GM18868 (cell line): ENCODE measurements around the gene GTSF1L.
"Not testable (repeated sequence)": the region's sequence is repeated elsewhere in the genome, so short reads cannot be mapped to it uniquely, and the experiment has no call there.

ENCODE experiments used
- ATAC-seq: cut with Tn5 transposase; IDR thresholded peaks from one replicate; pipeline ENCODE4 v1.9.1; 2021; ENCODE audit warnings: mild to moderate bottlenecking, moderate library complexity; ENCODE audit not compliant: unreplicated experiment

Gene GTSF1L

GRCh38 chr20:43726811-43727338, at the start of gene GTSF1L:
TSS of gene GTSF1L (minus strand) at chr20:43727002. CDS start at chr20:43726694, 308 bp downstream.
- ATAC-seq: no peak

GRCh38 chr20:43774754-43775153, 48.0 kb upstream of the GTSF1L start:
- ATAC-seq: no peak

- ATAC-seq: no peak
Observed at GRCh38 chr20:43771503-43772190, 44.8 kb upstream of the GTSF1L start.

- ATAC-seq: no peak
Observed at GRCh38 chr20:43770342-43770741, 43.5 kb upstream of the GTSF1L start.

- no peak for ATAC-seq
Observed at GRCh38 chr20:43767686-43768474, 41.1 kb upstream of the GTSF1L start.

GRCh38 chr20:43766917-43767316, 40.1 kb upstream of the GTSF1L start:
- no peak for ATAC-seq

GRCh38 chr20:43766385-43766784, 39.6 kb upstream of the GTSF1L start:
- no peak for ATAC-seq

- no peak for ATAC-seq
Observed at GRCh38 chr20:43765916-43766315, 39.1 kb upstream of the GTSF1L start.

- ATAC-seq: no peak
Observed at GRCh38 chr20:43762911-43763310, 36.1 kb upstream of the GTSF1L start.

GRCh38 chr20:43761386-43762340, 34.9 kb upstream of the GTSF1L start:
- ATAC-seq: no peak

GRCh38 chr20:43757888-43758287, 31.1 kb upstream of the GTSF1L start:
- not testable (repeated sequence) for ATAC-seq

GRCh38 chr20:43755851-43756250, 29.0 kb upstream of the GTSF1L start:
- no peak for ATAC-seq

GRCh38 chr20:43755390-43755789, 28.6 kb upstream of the GTSF1L start:
- ATAC-seq: no peak

GRCh38 chr20:43752561-43753301, 25.9 kb upstream of the GTSF1L start:
- peak; percentile 52 for ATAC-seq

- no peak for ATAC-seq
Observed at GRCh38 chr20:43752051-43752360, 25.2 kb upstream of the GTSF1L start.

GRCh38 chr20:43751167-43752050, 24.6 kb upstream of the GTSF1L start:
- peak; percentile 78 for ATAC-seq

- ATAC-seq: no peak
Observed at GRCh38 chr20:43750774-43751166, 24.0 kb upstream of the GTSF1L start.

GRCh38 chr20:43749734-43750294, 23.0 kb upstream of the GTSF1L start:
- ATAC-seq: no peak

- no peak for ATAC-seq
Observed at GRCh38 chr20:43748274-43748673, 21.5 kb upstream of the GTSF1L start.
